ENCODE data around the gene ASPA.

DNA sequence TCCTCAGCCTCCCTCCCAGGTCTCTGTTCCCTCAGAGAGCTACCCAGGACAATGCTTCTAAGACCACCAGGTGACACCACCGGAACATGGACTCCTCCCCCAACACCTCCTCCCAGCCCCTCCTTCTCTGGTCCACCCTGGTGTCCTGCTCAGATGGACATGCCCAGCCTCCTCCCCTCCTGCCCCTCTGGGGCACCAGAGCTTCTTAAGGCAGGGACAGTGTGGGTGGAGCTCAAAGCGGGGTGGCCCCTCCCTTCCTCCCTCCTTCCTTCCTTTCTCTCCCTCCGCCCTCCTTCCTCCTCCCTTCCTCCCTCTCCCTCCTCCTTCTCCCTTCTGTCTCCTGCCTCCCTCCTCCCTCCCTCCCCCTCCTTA is 59.1 kb downstream of the ASPA start:
- no peak for TF ChIP-seq POLR2AphosphoS5 (IDR thresholded peaks at IDR 0.05; ENCODE audit: low read depth, low read length)
- TF ChIP-seq TAF1 (IDR thresholded peaks at IDR 0.05; ENCODE audit: borderline replicate concordance, low read depth, low read length), result no peak
- TF ChIP-seq POLR2A (IDR thresholded peaks at IDR 0.05; ENCODE audit: low read depth, low read length), result no peak
